K562 (cell line): Measurements from ENCODE around the gene MAD1L1.

Experiments
- CTCF ChIP-seq, 3 experiments: IDR thresholded peaks in 2 of 3; conservative IDR thresholded peaks in 1 of 3; 2 replicates each; pipeline ENCODE4 v1.5.1; 2011 to 2012; ENCODE audit warnings: low read length in 3 of 3, mild to moderate bottlenecking in 3 of 3, control low read depth in 2 of 3, improper control_type of control experiment in 1 of 3, inconsistent platforms in 1 of 3, low read depth in 1 of 3, mixed read lengths in 1 of 3, moderate library complexity in 1 of 3; ENCODE audit not compliant: insufficient read depth in 2 of 3
- CXXC5 ChIP-seq: fragments of 250-450 bp; sonication (Bioruptor Pico); IDR thresholded peaks from 2 replicates; pipeline ENCODE4 v1.8.0; 2022; ENCODE audit warnings: inconsistent platforms, mild to moderate bottlenecking, moderate library complexity
- EGR1 ChIP-seq: fragments of 450-650 bp; conservative IDR thresholded peaks from 2 replicates; pipeline ENCODE4 v1.6.1; 2017; ENCODE audit warnings: mild to moderate bottlenecking
- EZH2 ChIP-seq: IDR thresholded peaks from 2 replicates; pipeline ENCODE4 v1.6.1; 2012; ENCODE audit warnings: low read depth, mild to moderate bottlenecking, inconsistent platforms, low read length, borderline replicate concordance
- GATAD2B ChIP-seq: fragments of 450-650 bp; IDR thresholded peaks from 2 replicates; pipeline ENCODE4 v1.6.1; 2017; ENCODE audit warnings: mild to moderate bottlenecking, borderline replicate concordance
- MED1 ChIP-seq: sonication (generic); formaldehyde crosslinking; IDR thresholded peaks from 2 replicates; pipeline ENCODE4 v1.8.1; 2023; ENCODE audit warnings: missing genetic modification reagents, borderline replicate concordance
- NR1H2 ChIP-seq: sonication (generic); formaldehyde crosslinking; IDR thresholded peaks from 2 replicates; pipeline ENCODE4 v1.4.0; 2020; ENCODE audit warnings: mild to moderate bottlenecking, missing genetic modification reagents
- NR2C1 ChIP-seq, 2 experiments: fragments of 450-650 bp; IDR thresholded peaks; 2 replicates each; pipeline ENCODE4 v1.6.1; 2017; ENCODE audit warnings: mild to moderate bottlenecking in 2 of 2, antibody characterized with exemption in 1 of 2, inconsistent platforms in 1 of 2, missing compliant biosample characterization in 1 of 2, missing genetic modification characterization in 1 of 2
- POLR2A ChIP-seq: fragments of 450-650 bp; conservative IDR thresholded peaks from 2 replicates; pipeline ENCODE4 v1.6.1; 2016
- RBBP5 ChIP-seq: fragments of 200-600 bp; sonication (generic); IDR thresholded peaks from 2 replicates; pipeline ENCODE4 v1.6.1; 2012; ENCODE audit warnings: borderline replicate concordance, mild to moderate bottlenecking, low read length, control low read depth, inconsistent platforms; ENCODE audit not compliant: insufficient read depth, poor library complexity, severe bottlenecking
- SRF ChIP-seq, 2 experiments: fragments of 250-450, 450-650 bp in 1 of 2; sonication (Bioruptor Pico) in 1 of 2; sonication (generic) in 1 of 2; formaldehyde crosslinking; IDR thresholded peaks; 2 replicates each; pipeline versions ENCODE4 v1.5.0 to v1.5.1; 2020 to 2022; ENCODE audit warnings: mild to moderate bottlenecking in 1 of 2, missing genetic modification reagents in 1 of 2
- TCF7 ChIP-seq: sonication (generic); IDR thresholded peaks from 2 replicates; pipeline ENCODE4 v1.6.1; 2016; ENCODE audit warnings: antibody characterized with exemption, borderline replicate concordance
- WHSC1 ChIP-seq: IDR thresholded peaks from one replicate; pipeline ENCODE4 v1.6.1; 2012; ENCODE audit warnings: low read length, control low read depth, inconsistent platforms

- TF ChIP-seq TCF7 (no peak), CXXC5 (no peak), CTCF (IDR thresholded peaks at IDR 0.05 in 2 of 3, conservative IDR thresholded peaks at IDR 0.05 in 1 of 3; ENCODE audit: insufficient read depth in 2 of 3, low read depth in 1 of 3, low read length in 3 of 3) (no peak), RBBP5 (no peak), EZH2 (no peak), GATAD2B (no peak), EGR1 (no peak), SRF (CRISPR knock-in tag; IDR thresholded peaks at IDR 0.05) (no peak), NR1H2 (CRISPR knock-in tag) (no peak), MED1 (CRISPR knock-in tag) (no peak), POLR2A (no peak), NR2C1 (IDR thresholded peaks at IDR 0.05) (no peak), NR2C1 (tag; IDR thresholded peaks at IDR 0.05) (no peak), WHSC1 (no peak)
These were observed 271.0 kb downstream of the MAD1L1 start for GRCh38 chr7:1961701-1962276.
